HepG2 (cell line): ENCODE data around the gene SRSF2. TPM values are rescaled to one million over a fixed set of nuclear protein-coding genes. Genes with fewer than 3 reads are reported as not detected.

ENCODE experiments used
- ETV5 ChIP-seq: IDR thresholded peaks from 2 replicates; pipeline ENCODE4 v1.6.1; 2018; ENCODE audit warnings: missing biosample characterization, missing genetic modification reagents, inconsistent platforms, borderline replicate concordance
- HCFC1 ChIP-seq: fragments of 150-350 bp; IDR thresholded peaks from 2 replicates; pipeline ENCODE4 v1.6.1; 2014; ENCODE audit warnings: low read depth, low read length
- HNF4G ChIP-seq, 2 experiments: sonication (generic) in 1 of 2; formaldehyde crosslinking in 1 of 2; IDR thresholded peaks; 2 replicates each; pipeline versions ENCODE4 v1.4.0 to v1.6.1; 2011 to 2020; ENCODE audit warnings: borderline replicate concordance in 2 of 2, low read depth in 2 of 2, mild to moderate bottlenecking in 2 of 2, low read length in 1 of 2, missing genetic modification reagents in 1 of 2, moderate library complexity in 1 of 2
- KLF11 ChIP-seq: IDR thresholded peaks from 2 replicates; pipeline ENCODE4 v1.6.1; 2016; ENCODE audit warnings: missing compliant biosample characterization
- KLF12 ChIP-seq: sonication (generic); formaldehyde crosslinking; IDR thresholded peaks from 2 replicates; pipeline ENCODE4 v1.4.0; 2020; ENCODE audit warnings: missing genetic modification reagents, borderline replicate concordance
- KMT2B ChIP-seq: IDR thresholded peaks from 2 replicates; pipeline ENCODE4 v1.6.1; 2016; ENCODE audit warnings: missing genetic modification reagents, missing compliant biosample characterization
- LCORL ChIP-seq, 2 experiments: fragments of 450-650 bp in 1 of 2; sonication (generic) in 1 of 2; formaldehyde crosslinking in 1 of 2; IDR thresholded peaks; 2 replicates each; pipeline versions ENCODE4 v1.5.0 to v1.6.1; 2017 to 2020; ENCODE audit warnings: antibody characterized with exemption in 1 of 2, missing genetic modification reagents in 1 of 2
- MTF1 ChIP-seq: sonication (generic); formaldehyde crosslinking; IDR thresholded peaks from 2 replicates; pipeline ENCODE4 v1.5.0; 2020; ENCODE audit warnings: missing genetic modification reagents
- PTBP1 ChIP-seq: fragments of 200-400 bp; formaldehyde crosslinking; IDR thresholded peaks from 2 replicates; pipeline ENCODE4 v1.6.1; 2018; ENCODE audit warnings: low read length, low read depth; ENCODE audit not compliant: poor library complexity, severe bottlenecking
- SAP130 ChIP-seq: IDR thresholded peaks from 2 replicates; pipeline ENCODE4 v1.6.1; 2016; ENCODE audit warnings: low read depth
- SSRP1 ChIP-seq: IDR thresholded peaks from 2 replicates; pipeline ENCODE4 v1.6.1; 2016; ENCODE audit warnings: control low read depth
- ZBTB38 ChIP-seq: sonication (generic); formaldehyde crosslinking; IDR thresholded peaks from 2 replicates; pipeline ENCODE4 v1.5.1; 2020; ENCODE audit warnings: mild to moderate bottlenecking, missing genetic modification reagents
- ZBTB44 ChIP-seq: sonication (generic); formaldehyde crosslinking; IDR thresholded peaks from 2 replicates; pipeline ENCODE4 v1.4.0; 2020; ENCODE audit warnings: missing genetic modification reagents
- ZFP37 ChIP-seq: sonication (generic); formaldehyde crosslinking; IDR thresholded peaks from 2 replicates; pipeline ENCODE4 v1.4.0; 2020; ENCODE audit warnings: missing genetic modification reagents, borderline replicate concordance
- ZNF20 ChIP-seq: sonication (generic); formaldehyde crosslinking; IDR thresholded peaks from 2 replicates; pipeline ENCODE4 v1.4.0; 2020; ENCODE audit warnings: mild to moderate bottlenecking, moderate library complexity, missing genetic modification reagents
- ZNF362 ChIP-seq: sonication (generic); formaldehyde crosslinking; IDR thresholded peaks from 2 replicates; pipeline ENCODE4 v1.4.0; 2020; ENCODE audit warnings: missing genetic modification reagents, mild to moderate bottlenecking, borderline replicate concordance
- ZNF441 ChIP-seq: sonication (generic); formaldehyde crosslinking; IDR thresholded peaks from 2 replicates; pipeline ENCODE4 v1.7.0; 2021; ENCODE audit warnings: missing genetic modification reagents, borderline replicate concordance
- ZNF737 ChIP-seq: sonication (generic); formaldehyde crosslinking; IDR thresholded peaks from 2 replicates; pipeline ENCODE4 v1.5.0; 2020; ENCODE audit warnings: missing genetic modification reagents, mild to moderate bottlenecking, borderline replicate concordance
- ZNF747 ChIP-seq: sonication (generic); formaldehyde crosslinking; IDR thresholded peaks from 2 replicates; pipeline ENCODE4 v1.8.1; 2023; ENCODE audit warnings: missing genetic modification reagents, mild to moderate bottlenecking, borderline replicate concordance
- polyA plus RNA-seq, 8 experiments: library from polyadenylated mRNA; depleted of rRNA in 3 of 8; stranded (reverse) in 7 of 8; unstranded in 1 of 8; fragments of >200 nt; fragmentation: Illumina TruSeq in 4 of 8; extraction: Trizol in 4 of 8; gene quantifications; 2 replicates each; pipeline versions ENCODE4 v1.2.1 to v1.2.3, GENCODE V29; 2011 to 2016; ENCODE audit warnings: low read depth in 4 of 8, missing spikeins in 1 of 8, mixed read lengths in 1 of 8; ENCODE audit not compliant: insufficient read depth in 1 of 8
- total RNA-seq, 5 experiments: library from RNA; depleted of rRNA; stranded (reverse); fragments of >200 nt; fragmentation: Illumina TruSeq; extraction: Trizol; gene quantifications; 2 replicates each; pipeline ENCODE4 v1.2.3, GENCODE V29; 2016; ENCODE audit warnings: low read depth in 1 of 5
- TF ChIP-seq, protein P1 (sequence below): sonication (generic); formaldehyde crosslinking; IDR thresholded peaks from 2 replicates; pipeline ENCODE4 v1.4.0; 2020; ENCODE audit warnings: mild to moderate bottlenecking, missing genetic modification reagents
- TF ChIP-seq, protein P2 (sequence below): IDR thresholded peaks from 2 replicates; pipeline ENCODE4 v1.4.0; 2020; ENCODE audit warnings: mild to moderate bottlenecking, missing genetic modification reagents

The SRSF2 gene
- total and polyA plus RNA-seq, 2 of the 13 experiments (the other 11 are each of a cell fraction or from before 2014, with no cell fraction given): 306 to 319 TPM

DNA sequence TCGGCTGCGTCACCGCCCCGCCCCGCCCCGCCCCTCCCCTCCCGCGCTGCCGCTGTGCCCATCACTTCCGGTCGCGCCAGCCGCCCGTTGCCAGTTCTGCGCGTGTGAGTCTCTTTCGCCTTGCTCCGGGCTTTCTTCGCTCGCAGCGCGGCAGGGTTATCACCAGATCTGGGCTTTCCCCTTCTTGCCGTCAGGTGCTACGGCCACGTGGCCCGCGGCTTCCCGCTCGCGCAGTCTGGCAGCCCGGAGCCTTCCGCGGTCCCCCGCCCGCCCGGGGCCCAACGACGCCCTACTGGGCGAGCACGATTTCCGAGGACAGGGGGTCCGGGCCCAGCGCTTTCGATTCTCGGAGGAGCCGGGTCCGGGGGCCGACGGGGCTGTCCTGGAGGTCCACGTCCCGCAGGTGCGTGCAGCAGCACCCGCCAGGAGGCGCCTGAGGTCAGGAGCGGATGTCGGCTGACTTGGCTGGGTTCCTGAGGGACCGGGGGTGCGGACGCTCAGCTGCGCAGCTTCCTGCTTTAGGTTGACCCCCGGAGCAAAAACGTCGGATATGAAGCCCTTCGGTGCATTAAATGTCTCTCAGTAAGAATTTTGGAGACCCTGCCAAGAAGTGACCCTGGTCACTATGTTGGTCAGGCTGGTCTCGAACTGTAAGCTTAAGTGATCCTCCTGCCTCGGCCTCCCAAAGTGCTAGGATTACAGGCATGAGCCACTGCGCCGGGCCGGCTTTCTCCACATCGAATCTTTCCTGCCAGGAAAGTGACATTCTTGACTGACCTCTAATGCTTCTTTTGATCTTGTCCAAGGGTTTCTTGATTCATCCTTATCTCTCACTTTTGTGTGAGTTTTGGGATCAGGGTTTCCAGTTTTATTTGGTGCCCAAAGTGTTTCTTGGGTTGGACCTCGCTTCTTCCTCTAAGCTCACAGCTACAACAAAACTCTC is 10.1 kb downstream of the SRSF2 start, which contains the start of gene METTL23 (continued):
- TF ChIP-seq ZNF737 (no peak), KMT2B (peak; percentile 73; the same call in 1 of the 2 replicates), ZNF747 (CRISPR knock-in tag) (no peak), ZFP37 (CRISPR knock-in tag) (0 out of 2 replicates have a peak, but pooled peaks have one; percentile 15), HNF4G (IDR thresholded peaks at IDR 0.05; ENCODE audit: borderline replicate concordance, low read depth, low read length) (no peak; the same call in 1 of the 2 replicates), HNF4G (CRISPR knock-in tag; IDR thresholded peaks at IDR 0.05; ENCODE audit: borderline replicate concordance, low read depth) (no peak; the same call in 1 of the 2 replicates), ZNF362 (CRISPR knock-in tag) (peak; percentile 28; the same call in 1 of the 2 replicates), LCORL (IDR thresholded peaks at IDR 0.05) (no peak), LCORL (CRISPR knock-in tag; IDR thresholded peaks at IDR 0.05) (no peak), ETV5 (CRISPR knock-in tag) (peak; percentile 76; the same call in 1 of the 2 replicates), ZBTB44 (CRISPR knock-in tag) (no peak), ZNF441 (no peak), ZBTB38 (no peak), PTBP1 (no peak), HCFC1 (no peak), KLF11 (CRISPR knock-in tag) (peak; percentile 48), SAP130 (CRISPR knock-in tag) (peak; percentile 81; the same call in 1 of the 2 replicates), ZNF20 (CRISPR knock-in tag) (0 out of 2 replicates have a peak, but pooled peaks have one; percentile 60), KLF12 (peak; percentile 78), SSRP1 (CRISPR knock-in tag) (0 out of 2 replicates have a peak, but pooled peaks have one; percentile 16), MTF1 (no peak)
- TF ChIP-seq, protein P1, sequence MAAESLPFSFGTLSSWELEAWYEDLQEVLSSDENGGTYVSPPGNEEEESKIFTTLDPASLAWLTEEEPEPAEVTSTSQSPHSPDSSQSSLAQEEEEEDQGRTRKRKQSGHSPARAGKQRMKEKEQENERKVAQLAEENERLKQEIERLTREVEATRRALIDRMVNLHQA (CRISPR knock-in tag): no peak
- TF ChIP-seq, protein P2, sequence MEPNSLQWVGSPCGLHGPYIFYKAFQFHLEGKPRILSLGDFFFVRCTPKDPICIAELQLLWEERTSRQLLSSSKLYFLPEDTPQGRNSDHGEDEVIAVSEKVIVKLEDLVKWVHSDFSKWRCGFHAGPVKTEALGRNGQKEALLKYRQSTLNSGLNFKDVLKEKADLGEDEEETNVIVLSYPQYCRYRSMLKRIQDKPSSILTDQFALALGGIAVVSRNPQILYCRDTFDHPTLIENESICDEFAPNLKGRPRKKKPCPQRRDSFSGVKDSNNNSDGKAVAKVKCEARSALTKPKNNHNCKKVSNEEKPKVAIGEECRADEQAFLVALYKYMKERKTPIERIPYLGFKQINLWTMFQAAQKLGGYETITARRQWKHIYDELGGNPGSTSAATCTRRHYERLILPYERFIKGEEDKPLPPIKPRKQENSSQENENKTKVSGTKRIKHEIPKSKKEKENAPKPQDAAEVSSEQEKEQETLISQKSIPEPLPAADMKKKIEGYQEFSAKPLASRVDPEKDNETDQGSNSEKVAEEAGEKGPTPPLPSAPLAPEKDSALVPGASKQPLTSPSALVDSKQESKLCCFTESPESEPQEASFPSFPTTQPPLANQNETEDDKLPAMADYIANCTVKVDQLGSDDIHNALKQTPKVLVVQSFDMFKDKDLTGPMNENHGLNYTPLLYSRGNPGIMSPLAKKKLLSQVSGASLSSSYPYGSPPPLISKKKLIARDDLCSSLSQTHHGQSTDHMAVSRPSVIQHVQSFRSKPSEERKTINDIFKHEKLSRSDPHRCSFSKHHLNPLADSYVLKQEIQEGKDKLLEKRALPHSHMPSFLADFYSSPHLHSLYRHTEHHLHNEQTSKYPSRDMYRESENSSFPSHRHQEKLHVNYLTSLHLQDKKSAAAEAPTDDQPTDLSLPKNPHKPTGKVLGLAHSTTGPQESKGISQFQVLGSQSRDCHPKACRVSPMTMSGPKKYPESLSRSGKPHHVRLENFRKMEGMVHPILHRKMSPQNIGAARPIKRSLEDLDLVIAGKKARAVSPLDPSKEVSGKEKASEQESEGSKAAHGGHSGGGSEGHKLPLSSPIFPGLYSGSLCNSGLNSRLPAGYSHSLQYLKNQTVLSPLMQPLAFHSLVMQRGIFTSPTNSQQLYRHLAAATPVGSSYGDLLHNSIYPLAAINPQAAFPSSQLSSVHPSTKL (CRISPR knock-in tag): no peak
